ENCODE measurements around the gene C4orf50. TPM values are rescaled to one million over a fixed set of nuclear protein-coding genes. Genes with fewer than 3 reads are reported as not detected.

C4orf50 gene
- polyA plus RNA-seq, 3 donors: not detected

- Histone ChIP-seq H3K4me2 (replicated peaks; ENCODE audit: extremely low read depth, low read length, poor library complexity, severe bottlenecking) (no peak overlapping the region), H3K79me2 (ENCODE audit: insufficient read depth, low read length) (no peaks in the 10 kb centered on the region), H2AFZ (ENCODE audit: insufficient read depth, low read depth, low read length, poor library complexity, severe bottlenecking) (no peak overlapping the region), H3K36me3 (replicated peaks in 1 of 2; ENCODE audit: control insufficient read depth in 1 of 2, insufficient read depth in 2 of 2, low read length in 2 of 2) (no peaks in the 10 kb centered on the region), H3K9ac (ENCODE audit: insufficient read depth, low read length, poor library complexity, severe bottlenecking) (no peak overlapping the region), H3K9me3 (replicated peaks in 1 of 2; ENCODE audit: control insufficient read depth in 1 of 2, insufficient read depth in 1 of 2, low read length in 2 of 2) (no peaks in the 10 kb centered on the region), H4K20me1 (ENCODE audit: insufficient read depth, low read length) (no peaks in the 10 kb centered on the region), H3K27ac (ENCODE audit: low read depth in 1 of 2, low read length in 2 of 2) (no peak overlapping the region), H3K4me3 (replicated peaks in 1 of 3; ENCODE audit: low read depth in 2 of 3, low read length in 3 of 3) (no peak overlapping the region), H3K4me1 (ENCODE audit: control insufficient read depth in 1 of 2, insufficient read depth in 2 of 2, low read length in 2 of 2) (no peaks in the 10 kb centered on the region), H3K27me3 (ENCODE audit: control insufficient read depth in 2 of 2, insufficient read depth in 2 of 2, low read length in 2 of 2) (no peaks in the 10 kb centered on the region)
- 98% methylated on average over 7 of the region's 7 CpGs for WGBS (ENCODE audit: insufficient coverage)
- no peak for DNase-seq
- no peaks in the 10 kb centered on the region for H3K9me3 Mint-ChIP-seq
- intact Hi-C loops (cut with micrococcal nuclease): no loop called here
- peaks cover 5% of the 10 kb centered on the region for H3K4me1 Mint-ChIP-seq
- H3K36me3 Mint-ChIP-seq: no peaks in the 10 kb centered on the region
- no peak for TF ChIP-seq CTCF (IDR thresholded peaks at IDR 0.05)
- peaks cover 4 to 9% (median 4%) of the 10 kb centered on the region in 3 donors for H3K27me3 Mint-ChIP-seq (ENCODE audit: low read depth in 3 of 3)
- H3K27ac Mint-ChIP-seq: peak overlapping the region in 1 of 7 donors; percentile 15
- H3K4me3 Mint-ChIP-seq: no peak overlapping the region
Observed at GRCh38 chr4:6030679-6031078, 12.4 kb upstream of the C4orf50 start.

GRCh38 chr4:6029254-6029653 lies 11.0 kb upstream of the C4orf50 start:
- Mint-ChIP-seq H3K27ac (no peak overlapping the region), H3K36me3 (no peaks in the 10 kb centered on the region), H3K27me3 (ENCODE audit: low read depth in 3 of 3) (peaks cover 4 to 8% (median 4%) of the 10 kb centered on the region in 3 donors), H3K9me3 (no peaks in the 10 kb centered on the region), H3K4me1 (peaks cover 5% of the 10 kb centered on the region), H3K4me3 (no peak overlapping the region)
- no peaks in the 10 kb centered on the region for H3K79me2 ChIP-seq (ENCODE audit: insufficient read depth, low read length)
- no peaks in the 10 kb centered on the region for H3K9me3 ChIP-seq (replicated peaks in 1 of 2; ENCODE audit: control insufficient read depth in 1 of 2, insufficient read depth in 1 of 2, low read length in 2 of 2)
- no peaks in the 10 kb centered on the region for H4K20me1 ChIP-seq (ENCODE audit: insufficient read depth, low read length)
- no peak overlapping the region for H2AFZ ChIP-seq (ENCODE audit: insufficient read depth, low read depth, low read length, poor library complexity, severe bottlenecking)
- no peak overlapping the region for H3K27ac ChIP-seq (ENCODE audit: low read depth in 1 of 2, low read length in 2 of 2)
- intact Hi-C loops (cut with micrococcal nuclease): no loop called here
- no peaks in the 10 kb centered on the region for H3K36me3 ChIP-seq (replicated peaks in 1 of 2; ENCODE audit: control insufficient read depth in 1 of 2, insufficient read depth in 2 of 2, low read length in 2 of 2)
- no peak for DNase-seq
- WGBS (ENCODE audit: insufficient coverage): 70% methylated on average over 5 of the region's 6 CpGs
- no peak for TF ChIP-seq CTCF (IDR thresholded peaks at IDR 0.05)
- H3K27me3 ChIP-seq (ENCODE audit: control insufficient read depth in 2 of 2, insufficient read depth in 2 of 2, low read length in 2 of 2): no peaks in the 10 kb centered on the region
- no peak overlapping the region for H3K4me2 ChIP-seq (replicated peaks; ENCODE audit: extremely low read depth, low read length, poor library complexity, severe bottlenecking)
- no peaks in the 10 kb centered on the region for H3K4me1 ChIP-seq (ENCODE audit: control insufficient read depth in 1 of 2, insufficient read depth in 2 of 2, low read length in 2 of 2)
- H3K4me3 ChIP-seq (replicated peaks in 1 of 3; ENCODE audit: low read depth in 2 of 3, low read length in 3 of 3): no peak overlapping the region
- H3K9ac ChIP-seq (ENCODE audit: insufficient read depth, low read length, poor library complexity, severe bottlenecking): no peak overlapping the region
